IPS-NIHi7 (cell line): ENCODE data around the gene GFOD1.
"Not testable (repeated sequence)": the region's sequence is repeated elsewhere in the genome, so short reads cannot be mapped to it uniquely, and the experiment has no call there.

Source experiments
- DNase-seq: peaks from one replicate; pipeline ENCODE4 v3.0.0; 2012; ENCODE audit warnings: mixed read lengths; ENCODE audit errors: extremely low spot score

Gene GFOD1

GRCh38 chr6:13355043-13355945, 132.1 kb downstream of the GFOD1 start:
- no peak for DNase-seq

GRCh38 chr6:13354331-13355042, 132.9 kb downstream of the GFOD1 start:
- DNase-seq, result no peak

- DNase-seq, result no peak
These were observed 135.2 kb downstream of the GFOD1 start for GRCh38 chr6:13352165-13352564.

- DNase-seq, result peak; percentile 38
These were observed 136.1 kb downstream of the GFOD1 start for GRCh38 chr6:13351271-13351670.

- DNase-seq, result no peak
These were observed 137.4 kb downstream of the GFOD1 start for GRCh38 chr6:13349811-13350506.

DNA sequence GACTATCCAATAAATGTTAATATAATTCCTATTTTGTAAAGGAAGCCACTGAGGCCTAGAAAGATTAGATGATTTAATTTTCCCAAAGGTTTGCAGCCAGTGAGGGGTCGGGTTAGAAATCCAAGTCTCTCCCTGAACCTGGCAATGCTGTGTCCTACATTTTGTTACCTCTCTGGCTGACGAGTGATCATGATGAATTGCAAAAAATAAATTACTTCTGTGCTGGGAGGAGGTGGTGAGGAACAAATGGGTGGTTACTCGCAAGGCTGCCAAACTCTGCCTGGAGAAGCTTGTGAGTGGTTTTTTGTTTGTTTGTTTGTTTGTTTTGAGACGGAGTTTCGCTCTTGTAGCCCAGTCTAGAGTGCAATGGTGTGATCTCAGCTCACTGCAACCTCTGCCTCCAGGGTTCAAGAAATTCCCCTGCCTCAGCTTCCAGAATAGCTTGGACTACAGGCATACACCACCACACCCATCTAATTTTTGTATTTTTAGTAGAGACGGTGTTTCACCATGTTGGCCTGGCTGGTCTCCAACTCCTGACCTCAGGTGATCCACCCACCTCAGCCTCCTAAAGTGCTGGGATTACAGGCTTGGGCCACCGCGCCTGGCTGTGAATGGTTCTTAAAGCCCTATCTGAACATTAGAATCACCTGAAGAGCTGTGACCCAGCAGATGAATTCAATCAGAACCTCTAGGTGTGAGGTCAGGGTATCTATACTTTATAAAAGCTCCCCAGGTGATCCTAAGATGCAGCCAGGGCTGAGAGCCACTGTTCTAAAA, 138.9 kb downstream of the GFOD1 start:
- no peak for DNase-seq

DNA sequence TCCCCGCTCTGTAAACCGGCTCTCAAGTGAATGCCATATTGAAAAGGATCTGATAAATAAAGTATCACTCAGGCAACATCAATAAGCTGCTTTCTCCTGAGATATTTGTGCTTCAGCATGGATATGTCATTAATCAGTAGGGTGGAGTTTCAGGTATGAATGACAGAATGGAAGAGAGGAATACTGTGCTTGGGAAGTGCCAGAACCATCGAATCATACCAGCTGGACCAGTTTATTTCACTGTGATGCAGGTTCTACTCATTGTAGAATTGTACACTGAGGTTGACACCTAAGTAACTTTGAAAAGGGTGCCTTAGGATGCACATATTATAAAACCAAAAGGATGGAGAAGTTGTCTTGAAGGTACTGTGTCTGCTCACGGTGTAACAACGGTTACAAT, 141.2 kb downstream of the GFOD1 start:
- no peak for DNase-seq

DNA sequence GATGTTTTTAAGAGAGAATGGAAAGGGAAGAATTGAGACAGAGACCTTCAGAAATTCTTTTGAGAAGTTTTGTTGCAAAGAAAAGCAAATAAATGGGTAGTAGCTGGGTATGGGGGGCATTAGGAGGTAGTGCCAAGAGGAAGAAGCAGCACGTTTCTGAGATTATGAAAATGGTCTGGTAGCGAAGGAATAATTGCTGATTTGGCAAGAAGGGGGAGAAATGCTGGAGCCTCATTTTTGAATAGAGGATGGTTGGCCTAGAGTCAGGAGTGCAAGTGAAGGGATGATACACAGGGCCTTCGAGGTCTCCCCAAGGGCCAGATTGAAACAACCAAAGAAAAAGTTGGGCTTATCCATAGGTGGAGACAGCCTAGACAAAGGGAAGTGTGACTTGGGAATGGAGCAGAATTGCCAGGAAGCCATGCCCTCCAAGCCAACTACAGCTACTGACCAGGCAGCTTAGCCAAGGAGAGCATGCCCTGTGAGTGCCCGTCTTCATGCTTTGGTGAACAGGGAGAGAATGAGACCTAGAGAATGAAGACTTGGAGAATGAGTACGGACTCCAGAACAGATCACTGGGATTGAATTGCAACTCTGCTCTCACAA, 144.9 kb downstream of the GFOD1 start:
- no peak for DNase-seq

DNA sequence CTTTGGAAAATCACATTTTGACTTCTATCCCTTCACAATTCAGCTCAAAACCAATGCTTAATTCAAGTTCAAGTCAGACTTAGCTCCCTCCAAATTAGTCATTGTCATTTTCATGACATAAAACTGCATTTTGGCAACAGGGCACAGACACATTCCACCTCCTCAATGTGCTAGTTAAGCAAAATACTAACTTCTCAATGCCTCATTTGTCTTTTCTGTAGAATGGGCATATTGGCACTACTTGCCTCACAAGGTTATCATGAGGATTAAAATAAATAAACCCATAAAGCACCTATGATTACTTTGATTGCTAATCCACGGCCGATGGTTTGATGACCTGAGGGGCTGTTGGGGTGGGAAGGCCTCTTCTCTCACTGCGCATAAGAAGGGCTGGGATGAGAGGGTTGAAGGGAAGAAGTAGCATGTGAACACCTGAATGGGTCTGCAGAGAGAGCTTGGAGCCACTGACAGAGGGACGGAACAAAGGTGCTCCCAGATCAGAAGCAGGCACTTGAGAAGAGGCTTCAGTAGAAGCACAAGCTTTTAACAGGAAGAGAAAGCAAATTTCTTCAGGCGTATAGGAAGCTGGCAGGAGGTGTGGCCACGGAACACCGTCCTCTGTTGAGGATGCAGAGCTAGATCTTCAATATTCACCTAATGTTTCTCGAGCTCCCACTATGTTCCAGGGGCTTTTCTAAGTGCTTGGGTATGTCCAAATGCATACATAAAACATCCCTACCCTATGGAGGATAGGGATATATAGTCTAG, 147.4 kb downstream of the GFOD1 start:
- DNase-seq, result no peak

DNA sequence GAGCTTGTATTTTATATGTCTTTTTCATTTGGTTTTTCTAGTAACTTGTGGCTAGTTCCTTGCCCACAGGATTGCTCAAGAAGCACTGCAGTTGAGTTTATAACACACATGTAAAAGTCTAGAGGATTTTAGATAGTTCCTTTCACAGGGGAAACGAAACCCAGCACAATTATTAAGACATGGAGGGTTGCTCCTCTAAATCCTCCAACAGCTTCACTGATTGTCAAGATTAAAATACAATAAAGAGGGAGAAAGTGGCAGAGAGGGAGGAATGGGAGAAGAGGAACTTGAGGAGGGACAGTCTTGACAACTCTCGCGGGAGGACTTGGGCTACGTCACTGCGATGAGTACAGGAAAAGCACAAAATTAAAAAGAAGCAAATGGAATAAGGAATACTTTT, 149.4 kb downstream of the GFOD1 start:
- no peak for DNase-seq

GRCh38 chr6:13336553-13336952, 150.8 kb downstream of the GFOD1 start:
- DNase-seq, result peak; percentile 89

DNA sequence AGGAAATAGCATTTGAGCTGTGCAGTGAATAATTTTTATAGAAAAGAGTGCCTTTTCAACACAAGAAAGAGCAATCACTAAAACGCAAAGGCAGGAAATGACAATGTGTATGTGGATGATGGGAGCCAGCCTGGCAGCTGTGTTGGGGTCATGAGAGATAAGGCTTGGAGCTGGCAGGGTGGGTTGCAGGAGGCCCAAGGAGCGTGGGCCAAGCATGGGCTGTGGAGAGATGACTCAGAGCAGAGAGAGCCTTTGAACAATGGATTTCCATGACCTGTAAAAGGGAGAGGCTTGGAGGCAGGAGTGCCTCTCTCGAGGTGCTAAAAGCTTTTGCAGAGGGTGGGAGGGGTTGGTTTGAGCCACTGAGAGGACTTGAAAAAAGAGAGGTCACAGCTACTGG, 152.4 kb downstream of the GFOD1 start:
- no peak for DNase-seq

DNA sequence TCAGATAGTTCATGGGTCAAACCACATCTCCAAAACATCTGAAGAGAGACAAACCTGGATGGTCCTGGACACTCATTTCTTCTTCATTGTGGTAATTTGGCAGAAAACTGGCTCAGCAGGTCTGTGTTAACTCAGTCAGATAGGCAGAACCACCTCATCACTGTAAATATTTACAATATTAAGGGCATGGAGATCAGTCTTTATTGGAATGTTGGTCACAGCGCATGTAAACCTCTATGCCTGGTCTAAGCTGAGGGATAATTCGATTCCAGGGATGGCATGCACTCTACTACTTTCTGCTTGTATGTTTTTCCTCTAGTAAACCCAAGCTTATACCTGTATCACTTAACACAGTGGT, 155.1 kb downstream of the GFOD1 start:
- no peak for DNase-seq

DNA sequence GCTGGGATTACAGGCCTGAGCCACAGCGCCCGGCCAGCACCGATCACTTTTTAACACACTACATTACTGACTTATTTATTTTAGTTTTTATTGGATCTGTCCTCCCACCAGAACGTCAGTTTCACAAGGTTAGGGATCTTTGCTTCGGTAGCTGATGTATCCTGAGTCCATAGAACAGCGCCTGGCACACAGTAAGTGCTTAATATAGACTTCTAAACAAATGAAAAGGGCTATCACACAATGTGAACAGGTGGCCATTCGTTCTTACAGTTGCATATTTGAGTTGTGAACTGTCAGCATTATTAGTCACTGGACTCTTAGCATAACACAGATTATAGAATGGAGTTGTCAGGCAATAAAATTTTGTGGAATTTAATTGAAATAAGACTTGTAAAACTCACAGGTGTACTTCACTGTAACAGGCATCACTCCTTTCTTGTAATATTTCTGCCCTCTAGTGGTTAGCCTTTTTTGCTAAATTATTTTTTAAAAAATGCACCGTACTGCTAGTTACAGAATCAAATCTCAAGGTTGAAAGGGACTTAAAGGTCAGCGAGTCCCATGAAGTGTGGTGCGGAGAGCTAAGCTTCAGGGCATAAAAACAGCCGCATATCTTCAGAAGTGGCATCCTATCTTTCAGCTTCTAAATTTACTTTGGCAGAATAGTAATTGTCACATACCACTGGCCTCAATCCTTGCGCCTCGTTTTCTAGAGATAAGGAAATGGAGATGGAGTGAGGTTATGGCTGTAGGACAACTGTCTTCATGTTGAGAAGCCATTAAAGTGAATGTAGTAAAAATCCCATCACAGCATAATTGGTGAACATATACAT, 155.7 kb downstream of the GFOD1 start:
- DNase-seq, result no peak

DNA sequence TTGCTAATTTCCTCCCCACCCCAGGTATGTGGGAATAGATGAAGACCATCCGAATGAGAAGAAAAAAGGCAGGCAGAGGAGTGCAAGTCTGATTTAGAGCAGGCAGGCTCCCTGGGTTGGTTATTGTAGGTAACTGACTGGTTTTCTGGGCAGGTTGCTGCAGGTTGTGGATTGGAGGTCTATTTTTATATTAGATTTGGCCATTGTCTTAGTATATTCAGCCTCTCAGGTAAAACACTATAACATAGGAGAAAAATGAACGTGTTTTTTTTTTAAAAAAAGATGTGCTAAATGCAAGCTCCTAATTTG, 158.6 kb downstream of the GFOD1 start:
- no peak for DNase-seq

GRCh38 chr6:13328076-13328874, 159.1 kb downstream of the GFOD1 start, which contains the start of gene TBC1D7:
Gene TBC1D7 (minus strand): TSS chr6:13328537. CDS start chr6:13326898, 1,639 bp downstream.
- DNase-seq, result peak; percentile 94

GRCh38 chr6:13327691-13328075, 159.7 kb downstream of the GFOD1 start:
- DNase-seq, result no peak

DNA sequence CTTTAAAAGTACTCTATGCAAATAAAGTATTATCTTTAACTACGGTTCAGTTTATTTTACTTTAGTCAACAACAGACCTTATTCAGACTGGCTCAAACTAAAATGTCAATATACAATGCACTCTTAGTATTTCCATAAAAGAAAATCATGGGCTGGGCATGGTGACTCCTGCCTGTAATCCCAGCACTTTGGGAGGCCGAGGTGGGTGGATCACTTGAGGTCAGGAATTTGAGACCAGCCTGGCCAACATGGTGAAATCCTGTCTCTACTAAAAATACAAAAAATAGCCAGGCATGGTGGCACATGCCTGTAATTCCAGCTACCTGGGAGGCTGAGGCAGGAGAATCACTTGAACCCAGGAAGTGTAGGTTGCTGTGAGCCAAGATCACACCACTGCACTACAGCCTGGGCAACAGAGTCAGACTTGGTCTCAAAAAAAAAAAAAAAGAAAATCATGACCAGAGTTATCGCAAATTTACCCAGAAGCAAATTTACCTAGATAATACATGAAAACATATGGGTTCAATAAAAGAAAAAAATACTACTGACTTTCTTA, 161.3 kb downstream of the GFOD1 start:
- DNase-seq, result not testable (repeated sequence)
